ENCODE measurements around the gene ITGA2B. TPM values are rescaled to one million over a fixed set of nuclear protein-coding genes. Genes with fewer than 3 reads are reported as not detected.
A peak's percentile ranks its signal among the peaks of the same experiment; 100 is the strongest.
"Not testable (repeated sequence)": the region's sequence is repeated elsewhere in the genome, so short reads cannot be mapped to it uniquely, and the experiment has no call there.

ITGA2B gene
- total RNA-seq, 6 donors from 2014 or later, result 3.0 to 18.1 (median 7.5) TPM

- Histone ChIP-seq H3K27me3 (no peaks in the 10 kb centered on the region), H3K4me1 (peaks cover 6 to 52% (median 21%) of the 10 kb centered on the region in 4 donors), H3K27ac (no peak overlapping the region), H3K9me3 (no peaks in the 10 kb centered on the region), H3K36me3 (peaks cover 18 to 53% (median 43%) of the 10 kb centered on the region in 4 donors), H3K4me3 (no peak overlapping the region)
- no peak for ATAC-seq (ENCODE audit: low FRiP score in 2 of 2)
- no peak for DNase-seq
- no peak for TF ChIP-seq POLR2AphosphoS5 (IDR thresholded peaks at IDR 0.05)
- no peak for TF ChIP-seq POLR2A (IDR thresholded peaks at IDR 0.05)
- no peak for TF ChIP-seq EP300 (IDR thresholded peaks at IDR 0.05)
- no peak for TF ChIP-seq CTCF (IDR thresholded peaks at IDR 0.05)
- WGBS, 2 donors, result 94 to 95% methylated on average over 7 to 12 of the region's 12 CpGs
Measured at GRCh38 chr17:44349553-44350070, 39.8 kb downstream of the ITGA2B start.

DNA sequence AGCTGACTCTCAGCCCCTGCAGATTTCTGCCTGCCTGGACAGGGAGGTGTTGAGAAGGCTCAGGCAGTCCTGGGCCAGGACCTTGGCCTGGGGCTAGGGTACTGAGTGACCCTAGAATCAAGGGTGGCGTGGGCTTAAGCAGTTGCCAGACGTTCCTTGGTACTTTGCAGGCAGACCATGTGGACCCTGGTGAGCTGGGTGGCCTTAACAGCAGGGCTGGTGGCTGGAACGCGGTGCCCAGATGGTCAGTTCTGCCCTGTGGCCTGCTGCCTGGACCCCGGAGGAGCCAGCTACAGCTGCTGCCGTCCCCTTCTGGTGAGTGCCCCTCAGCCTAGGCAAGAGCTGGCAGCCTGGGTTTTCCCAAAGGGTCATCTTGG lies 40.5 kb downstream of the ITGA2B start:
- TF ChIP-seq CTCF (IDR thresholded peaks at IDR 0.05) (no peak), EP300 (IDR thresholded peaks at IDR 0.05) (no peak), POLR2A (IDR thresholded peaks at IDR 0.05) (no peak), POLR2AphosphoS5 (IDR thresholded peaks at IDR 0.05) (no peak)
- ATAC-seq (ENCODE audit: low FRiP score in 2 of 2) (no peak), DNase-seq (no peak)
- Histone ChIP-seq H3K36me3 (peaks cover 18 to 53% (median 43%) of the 10 kb centered on the region in 4 donors), H3K4me1 (peaks cover 6 to 55% (median 26%) of the 10 kb centered on the region in 4 donors), H3K4me3 (no peak overlapping the region), H3K9me3 (no peaks in the 10 kb centered on the region), H3K27me3 (no peaks in the 10 kb centered on the region), H3K27ac (peak overlapping the region in 1 of 4 donors; percentile 8)
- 87 to 94% methylated on average over 3 to 6 of the region's 6 CpGs for WGBS, 2 donors

DNA sequence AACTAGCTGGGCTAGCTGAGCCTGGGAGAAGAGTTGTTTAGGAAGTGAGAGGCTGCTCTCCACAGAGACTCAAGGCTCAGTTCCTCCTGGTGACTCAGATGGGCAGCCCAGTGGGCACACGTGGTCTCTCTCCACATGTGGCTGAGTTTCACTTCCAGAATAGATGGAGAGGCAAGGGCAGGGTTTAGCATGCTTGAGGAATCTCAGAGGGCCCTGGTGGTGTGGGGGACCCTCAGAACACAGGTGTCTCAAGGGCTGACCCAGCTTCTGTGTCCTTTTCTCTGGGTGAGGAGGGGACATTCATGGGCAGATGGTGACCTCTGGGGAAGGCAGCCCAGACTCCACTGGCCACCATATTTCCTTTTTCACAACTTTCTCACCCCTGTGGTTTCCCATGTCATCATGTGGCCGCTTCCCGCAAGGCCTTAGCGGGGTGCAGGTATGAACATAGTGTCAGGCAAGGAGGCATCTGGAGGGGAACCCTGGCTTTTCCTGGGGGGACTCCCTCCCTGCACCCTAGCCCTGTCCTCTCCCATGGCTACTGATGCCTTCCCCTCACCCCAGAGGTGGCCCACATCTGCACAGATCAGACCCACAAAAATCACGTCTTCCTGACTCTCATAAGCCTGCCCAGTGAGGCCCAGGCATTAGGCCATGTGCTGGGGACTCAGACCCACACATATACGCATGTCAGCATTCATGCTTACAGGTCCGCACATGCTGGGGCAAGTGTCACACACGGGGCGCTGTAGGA lies 41.0 kb downstream of the ITGA2B start:
- Histone ChIP-seq H3K9me3 (no peaks in the 10 kb centered on the region), H3K36me3 (peaks cover 18 to 51% (median 43%) of the 10 kb centered on the region in 4 donors), H3K4me1 (peaks cover 6 to 51% (median 26%) of the 10 kb centered on the region in 4 donors), H3K27ac (peak overlapping the region in 2 of 4 donors; percentile 14 to 43), H3K27me3 (no peaks in the 10 kb centered on the region), H3K4me3 (no peak overlapping the region)
- DNase-seq (peak in 1 of 2 donors; percentile 76), ATAC-seq (ENCODE audit: low FRiP score in 2 of 2) (peak in 1 of 2 donors; percentile 50)
- TF ChIP-seq POLR2A (IDR thresholded peaks at IDR 0.05), result peak in 1 of 4 donors; percentile 44
- no peak for TF ChIP-seq POLR2AphosphoS5 (IDR thresholded peaks at IDR 0.05)
- WGBS, 2 donors, result 56 to 70% methylated on average over 6 to 9 of the region's 9 CpGs

DNA sequence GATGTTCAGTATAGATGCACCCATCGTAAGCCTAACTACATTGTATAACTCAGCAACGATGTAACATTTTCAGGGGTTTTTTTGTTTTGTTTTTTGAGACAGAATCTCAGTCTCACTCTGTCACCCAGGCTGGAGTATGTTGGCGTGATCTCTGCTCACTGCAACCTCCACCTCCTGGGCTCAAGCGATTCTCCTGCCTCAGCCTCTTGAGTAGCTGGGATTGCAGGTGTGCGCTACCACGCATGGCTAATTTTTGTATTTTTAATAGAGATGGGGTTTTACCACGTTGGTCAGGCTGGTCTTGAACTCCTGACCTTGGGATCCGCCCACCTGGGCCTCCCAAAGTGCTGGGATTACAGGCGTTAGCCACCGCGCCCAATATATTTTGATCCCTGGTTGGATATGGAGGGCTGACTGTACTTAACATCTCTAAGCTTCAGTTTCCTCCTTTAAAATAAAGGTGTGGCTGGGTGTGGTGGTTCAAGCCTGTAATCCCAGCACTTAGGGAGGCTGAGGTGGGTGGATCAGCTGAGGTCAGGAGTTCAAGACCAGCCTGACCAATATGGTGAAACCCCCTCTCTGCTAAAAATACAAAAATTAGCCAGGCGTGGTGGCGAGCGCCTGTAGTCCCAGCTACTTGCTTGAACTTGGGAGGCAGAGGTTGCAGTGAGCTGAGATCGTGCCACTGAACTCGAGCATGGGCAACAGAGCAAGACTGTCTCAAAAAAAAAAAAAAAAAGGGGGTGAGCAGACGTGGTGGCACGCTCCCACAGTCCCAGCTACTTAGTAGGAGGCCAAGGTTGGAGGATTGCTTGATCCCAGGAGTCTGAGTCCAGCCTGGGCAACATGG lies 42.0 kb downstream of the ITGA2B start:
- Histone ChIP-seq H3K36me3 (peaks cover 18 to 41% (median 36%) of the 10 kb centered on the region in 4 donors), H3K4me1 (peaks cover 6 to 44% (median 26%) of the 10 kb centered on the region in 4 donors), H3K27ac (peak overlapping the region in 3 of 4 donors; percentile 14 to 43 (median 30)), H3K4me3 (peak overlapping the region in 1 of 4 donors; percentile 79)
- not testable (repeated sequence) for H3K9me3 ChIP-seq; ATAC-seq (ENCODE audit: low FRiP score in 2 of 2); H3K27me3 ChIP-seq; DNase-seq
- WGBS, 2 donors, result 78 to 83% methylated on average over 18 of the region's 18 CpGs

- no peak for TF ChIP-seq POLR2AphosphoS5 (IDR thresholded peaks at IDR 0.05)
- TF ChIP-seq EP300 (IDR thresholded peaks at IDR 0.05), result no peak
- no peak for TF ChIP-seq POLR2A (IDR thresholded peaks at IDR 0.05)
- no peak for TF ChIP-seq CTCF (IDR thresholded peaks at IDR 0.05)
- no peak for ATAC-seq (ENCODE audit: low FRiP score in 2 of 2)
- Histone ChIP-seq H3K9me3 (no peaks in the 10 kb centered on the region), H3K36me3 (peaks cover 9 to 29% (median 24%) of the 10 kb centered on the region in 4 donors), H3K27me3 (no peaks in the 10 kb centered on the region), H3K4me1 (peaks cover 6 to 44% (median 26%) of the 10 kb centered on the region in 4 donors), H3K4me3 (peak overlapping the region in 3 of 4 donors; percentile 62 to 79 (median 66)), H3K27ac (peak overlapping the region; percentile 83 to 96 (median 93))
- no peak for DNase-seq
- WGBS, 2 donors, result 66 to 74% methylated on average over 11 to 13 of the region's 13 CpGs
Measured at GRCh38 chr17:44346064-44346844, 43.2 kb downstream of the ITGA2B start.

Measured in upper lobe of left lung (tissue), 6 donors.